Psoas muscle (tissue), 8 donors: ENCODE measurements around the gene CLEC4D. TPM values are rescaled to one million over a fixed set of nuclear protein-coding genes. Genes with fewer than 3 reads are reported as not detected.

Experiments used
- ATAC-seq, 4 donors: fragments of 200-7000 bp; cut with Tn5 transposase; one replicate each; pipeline ENCODE4 v1.9.1; 2020; ENCODE audit warnings: moderate library complexity in 3 of 4, mild to moderate bottlenecking in 2 of 4
- DNase-seq, 2 donors: peaks; one replicate each; pipeline ENCODE4 v3.0.0-alpha.2; 2020
- H3K27ac ChIP-seq: fragments of 200-600 bp; one replicate; pipeline ENCODE4 v1.8.0; 2022
- H3K27me3 ChIP-seq, 3 donors: fragments of 200-600 bp in 1 of 3; one replicate each; pipeline versions ENCODE4 v1.6.1 to v1.8.0; 2013 to 2022; ENCODE audit warnings: low read length in 2 of 3, mild to moderate bottlenecking in 2 of 3, moderate library complexity in 1 of 3; ENCODE audit not compliant: insufficient read depth in 3 of 3
- H3K36me3 ChIP-seq, 2 donors: fragments of 200-600 bp in 1 of 2; one replicate each; pipeline versions ENCODE4 v1.6.1 to v1.8.0; 2013 to 2022; ENCODE audit warnings: low read depth in 1 of 2, mild to moderate bottlenecking in 1 of 2, moderate library complexity in 1 of 2; ENCODE audit not compliant: insufficient read depth in 1 of 2
- H3K4me1 ChIP-seq: fragments of 200-600 bp; one replicate; pipeline ENCODE4 v1.8.0; 2022
- H3K4me3 ChIP-seq: fragments of 200-600 bp; one replicate; pipeline ENCODE4 v1.8.0; 2022; ENCODE audit warnings: mild to moderate bottlenecking
- H3K9me3 ChIP-seq: fragments of 200-600 bp; one replicate; pipeline ENCODE4 v1.8.0; 2022
- CTCF ChIP-seq: fragments of 200-600 bp; IDR thresholded peaks from one replicate; pipeline ENCODE4 v1.8.0; 2022; ENCODE audit warnings: antibody characterized with exemption
- WGBS, 3 donors: extraction: QIAGEN DNeasy Blood & Tissue Kit; methylation state at CpG; one replicate each; pipeline versions ENCODE4 v1.1.6 to v1.1.7; 2013; 5-methylcytosine and 5-hydroxymethylcytosine counted together
- intact Hi-C, 2 donors: fragments of 100-400 bp; cut with DNase I; formaldehyde crosslinking; loops; one replicate each; pipeline versions ENCODE4 v1.11.0 to v1.14.2; 2022
- polyA plus RNA-seq, 3 donors: library from polyadenylated mRNA; stranded (reverse); fragments of 200-250 nt; gene quantifications; one replicate each; pipeline ENCODE4 v1.2.3, GENCODE V29; 2013
- total RNA-seq, 4 donors: library from RNA; stranded (reverse); fragmentation: NEBNext Ultra II Directional in 2 of 4; extraction: Animal tissue kit (Norgen Biotek cat#: 25700) in 2 of 4; gene quantifications; one replicate each; pipeline versions ENCODE4 v1.2.1 to v1.2.4, GENCODE V29; 2021 to 2023
- donor health status: healthy with polysubstance abuse.
- donor health status: DM: no; HTN: no; CAD: no; lungs with moderate emphysema.
- donor health status: Bipolar disorder and iron deficiency.
- donor health status: healthy.
- donor health status: DM: yes; HTN: yes; CAD: no.
- donor health status: DM: no; HTN: no; CAD: no.
- donor health status: DM: no; HTN: no; CAD: no.
- donor health status: DM: yes; HTN: yes; CAD: no.

The CLEC4D gene
- total and polyA plus RNA-seq, 7 donors = 0.09 to 0.34 (median 0.09) TPM; not detected in 4

GRCh38 chr12:8475508-8476203, 37.6 kb upstream of the CLEC4D start:
- no peaks in the 10 kb centered on the region for H3K36me3 ChIP-seq
- intact Hi-C loops = no loop called here
- no peak for DNase-seq

GRCh38 chr12:8482571-8483061, 30.7 kb upstream of the CLEC4D start:
- no peaks in the 10 kb centered on the region for H3K4me1 ChIP-seq
- H3K27me3 ChIP-seq = peaks cover 0 to 3% (median 0%) of the 10 kb centered on the region in 3 donors
- H3K36me3 ChIP-seq = no peaks in the 10 kb centered on the region
- intact Hi-C loops = no loop called here
- no peak overlapping the region for H3K4me3 ChIP-seq
- H3K9me3 ChIP-seq = no peaks in the 10 kb centered on the region
- H3K27ac ChIP-seq = no peak overlapping the region
- no peak for TF ChIP-seq CTCF
- DNase-seq (no peak), ATAC-seq (no peak)
- WGBS, 3 donors = 72 to 90% (median 82%) methylated on average over 2 of the region's 2 CpGs

More at GRCh38 chr12:8475508-8476203, 37.6 kb upstream of the CLEC4D start:
- H3K27me3 ChIP-seq = peaks cover 0 to 3% (median 0%) of the 10 kb centered on the region in 3 donors
- TF ChIP-seq CTCF = no peak
- ATAC-seq = no peak
- H3K4me1 ChIP-seq = no peaks in the 10 kb centered on the region
- no peak overlapping the region for H3K27ac ChIP-seq
- H3K4me3 ChIP-seq = no peak overlapping the region
- no peaks in the 10 kb centered on the region for H3K9me3 ChIP-seq

GRCh38 chr12:8483079-8483478, 30.2 kb upstream of the CLEC4D start:
- Histone ChIP-seq H3K4me1 (no peaks in the 10 kb centered on the region), H3K36me3 (no peaks in the 10 kb centered on the region), H3K4me3 (no peak overlapping the region), H3K27me3 (no peaks in the 10 kb centered on the region), H3K27ac (no peak overlapping the region), H3K9me3 (no peaks in the 10 kb centered on the region)
- DNase-seq (no peak), ATAC-seq (no peak)
- intact Hi-C loops = no loop called here
- TF ChIP-seq CTCF = no peak

GRCh38 chr12:8491646-8492530, 21.4 kb upstream of the CLEC4D start:
- WGBS, 3 donors = 68 to 71% (median 68%) methylated on average over 5 of the region's 5 CpGs
- intact Hi-C loops = no loop called here
- no peaks in the 10 kb centered on the region for H3K4me1 ChIP-seq
- H3K9me3 ChIP-seq = no peaks in the 10 kb centered on the region
- ATAC-seq = no peak
- no peaks in the 10 kb centered on the region for H3K27me3 ChIP-seq
- no peak overlapping the region for H3K4me3 ChIP-seq
- H3K36me3 ChIP-seq = no peaks in the 10 kb centered on the region
- no peak overlapping the region for H3K27ac ChIP-seq
- TF ChIP-seq CTCF = no peak
- no peak for DNase-seq
